HEK293 (cell line): ENCODE results near the gene SLC10A1.
"Not testable (repeated sequence)": the region's sequence is repeated elsewhere in the genome, so short reads cannot be mapped to it uniquely, and the experiment has no call there.

Experiments
- CTCF ChIP-seq: fragments of 450-650 bp; formaldehyde crosslinking; IDR thresholded peaks from 2 replicates; pipeline ENCODE4 v1.5.1; 2016; ENCODE audit warnings: missing biosample characterization, missing genetic modification characterization
- PATZ1 ChIP-seq: fragments of 450-650 bp; formaldehyde crosslinking; IDR thresholded peaks from 2 replicates; pipeline ENCODE4 v1.5.1; 2016; ENCODE audit warnings: missing biosample characterization, missing genetic modification characterization
- ZBTB7A ChIP-seq: fragments of 450-650 bp; formaldehyde crosslinking; IDR thresholded peaks from 2 replicates; pipeline ENCODE4 v1.5.1; 2016; ENCODE audit warnings: low read depth, missing biosample characterization, missing genetic modification characterization
- ZFP37 ChIP-seq: fragments of 450-650 bp; formaldehyde crosslinking; IDR thresholded peaks from 2 replicates; pipeline ENCODE4 v1.5.1; 2016; ENCODE audit warnings: missing biosample characterization, missing genetic modification characterization
- ZNF133 ChIP-seq: fragments of 450-650 bp; formaldehyde crosslinking; IDR thresholded peaks from 2 replicates; pipeline ENCODE4 v1.5.1; 2016; ENCODE audit warnings: missing biosample characterization, missing genetic modification characterization
- ZNF24 ChIP-seq: fragments of 450-650 bp; formaldehyde crosslinking; IDR thresholded peaks from 2 replicates; pipeline ENCODE4 v1.5.1; 2016; ENCODE audit warnings: missing biosample characterization, missing genetic modification characterization
- ZNF423 ChIP-seq: fragments of 450-650 bp; formaldehyde crosslinking; IDR thresholded peaks from 2 replicates; pipeline ENCODE4 v1.5.1; 2016; ENCODE audit warnings: missing biosample characterization, missing genetic modification characterization

- TF ChIP-seq ZNF133, ZNF24, ZBTB7A, PATZ1, ZFP37, ZNF423, CTCF (tag by site-specific recombination): not testable (repeated sequence)
Observed at GRCh38 chr14:69813346-69813745, 16.3 kb upstream of the SLC10A1 start.
